NCI-H2171 treated with DMSO at 0.1 percent for 48 hours (cell line): ENCODE results near the gene PDZK1.
"Not testable (repeated sequence)": the region's sequence is repeated elsewhere in the genome, so short reads cannot be mapped to it uniquely, and the experiment has no call there.

Experiments
- DNase-seq: peaks from one replicate; lab custom pipeline; 2025; lab: John Stamatoyannopoulos, UW

Gene PDZK1

GRCh38 chr1:145710291-145711027, 3.3 kb upstream of the PDZK1 start:
- no peak for DNase-seq

- no peak for DNase-seq
Measured at GRCh38 chr1:145708063-145708462, 895 bp upstream of the PDZK1 start.

GRCh38 chr1:145706086-145706664, 993 bp downstream of the PDZK1 start:
- DNase-seq, result no peak

GRCh38 chr1:145705622-145706021, 1.5 kb downstream of the PDZK1 start:
- DNase-seq, result no peak

GRCh38 chr1:145702826-145703225, 4.3 kb downstream of the PDZK1 start:
- no peak for DNase-seq

GRCh38 chr1:145702052-145702451, 5.1 kb downstream of the PDZK1 start:
- DNase-seq, result no peak

GRCh38 chr1:145701306-145701862, 5.8 kb downstream of the PDZK1 start:
- DNase-seq, result no peak

GRCh38 chr1:145696630-145696960, 10.6 kb downstream of the PDZK1 start:
- DNase-seq, result no peak

GRCh38 chr1:145695821-145696629, 11.1 kb downstream of the PDZK1 start:
- DNase-seq, result no peak

GRCh38 chr1:145692785-145693443, 14.3 kb downstream of the PDZK1 start:
- DNase-seq, result no peak

GRCh38 chr1:145690587-145691558, 16.3 kb downstream of the PDZK1 start:
- no peak for DNase-seq

GRCh38 chr1:145689922-145690321, 17.2 kb downstream of the PDZK1 start:
- no peak for DNase-seq

GRCh38 chr1:145688924-145689323, 18.2 kb downstream of the PDZK1 start:
- DNase-seq, result no peak

GRCh38 chr1:145688328-145688727, 18.8 kb downstream of the PDZK1 start:
- DNase-seq, result no peak

- not testable (repeated sequence) for DNase-seq
Measured at GRCh38 chr1:145686078-145686477, 21.1 kb downstream of the PDZK1 start.

- not testable (repeated sequence) for DNase-seq
Measured at GRCh38 chr1:145684858-145685257, 22.3 kb downstream of the PDZK1 start.

GRCh38 chr1:145673217-145673616, 34.0 kb downstream of the PDZK1 start:
- DNase-seq, result not testable (repeated sequence)

- DNase-seq, result not testable (repeated sequence)
Measured at GRCh38 chr1:145670995-145671745, 36.0 kb downstream of the PDZK1 start.

GRCh38 chr1:145665015-145665414, 42.2 kb downstream of the PDZK1 start:
- DNase-seq, result not testable (repeated sequence)

GRCh38 chr1:145662502-145662901, 44.7 kb downstream of the PDZK1 start:
- not testable (repeated sequence) for DNase-seq
